GM08714 (cell line): Measurements from ENCODE around the gene KICS2.

Experiments used
- H3K4me3 ChIP-seq: fragments of 200-500 bp; sonication (Bioruptor generic); 2 replicates; pipeline ENCODE4 v1.5.1; 2014; ENCODE audit warnings: mild to moderate bottlenecking, low read length, inconsistent platforms
- ZNF274 ChIP-seq: IDR thresholded peaks from 2 replicates; pipeline ENCODE4 v1.6.1; 2012; ENCODE audit warnings: mild to moderate bottlenecking, low read depth, low read length

Gene KICS2

DNA sequence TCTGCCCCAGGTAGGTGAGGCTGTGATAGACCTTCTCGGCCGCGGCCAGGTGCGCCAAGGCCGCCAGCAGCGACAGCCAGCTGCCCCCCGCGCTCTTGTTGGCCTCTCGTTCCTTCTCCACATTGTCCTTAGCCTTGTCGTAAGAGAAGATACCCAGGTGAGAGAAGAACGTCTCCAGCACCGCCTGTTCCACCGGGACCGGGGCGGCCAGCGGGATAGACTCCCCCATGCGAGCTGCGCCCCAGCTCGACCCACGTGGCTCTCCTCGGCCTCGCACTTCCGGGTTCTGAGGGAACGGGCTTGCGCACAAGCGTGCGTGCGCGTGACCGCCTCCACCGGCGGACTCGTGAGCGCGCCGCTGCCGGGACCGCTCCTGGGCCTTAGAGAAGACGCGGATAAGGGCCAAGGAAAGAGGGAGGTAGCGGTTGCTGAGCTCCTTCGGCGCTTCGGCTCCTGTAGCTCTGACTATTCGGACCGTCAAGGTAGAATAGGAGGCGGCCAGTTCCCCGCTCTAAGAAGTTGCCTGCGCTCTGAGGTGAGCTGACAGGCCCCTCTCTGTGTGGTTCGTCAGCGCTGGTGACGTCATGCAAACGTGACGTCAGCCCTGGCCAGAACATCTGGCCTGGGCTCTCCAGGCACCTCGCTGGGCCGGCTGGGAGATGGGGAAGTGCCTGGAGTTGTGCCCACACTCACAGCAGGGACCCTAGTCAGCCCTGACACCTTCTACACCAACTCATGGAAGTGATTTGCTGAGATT lies at the start of gene KICS2:
KICS2 (minus strand) TSS at position 288 of the 757 bp plus-strand sequence; CDS start at position 229, 59 bp downstream.
- peak within 1 kb of the TSS; percentile 80 for H3K4me3 ChIP-seq
- no peak for TF ChIP-seq ZNF274

DNA sequence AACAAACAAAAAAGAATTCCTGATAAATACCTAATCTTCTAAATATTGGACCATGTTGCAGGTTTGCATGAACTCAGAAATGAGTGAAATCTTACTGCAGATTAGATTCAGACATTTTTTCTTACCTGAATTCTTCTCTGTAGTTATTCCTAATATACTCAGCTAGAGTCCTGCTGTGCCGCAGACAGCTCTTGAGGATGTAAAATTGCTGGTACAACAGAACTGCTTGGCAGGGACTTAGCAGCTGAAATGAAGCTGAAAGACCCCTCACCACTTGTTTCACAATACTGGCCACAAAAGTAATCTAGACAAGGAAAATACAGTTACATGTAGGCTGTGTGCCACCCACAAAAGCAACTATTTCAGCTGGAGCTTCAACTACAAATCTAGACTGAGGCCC lies 48.3 kb upstream of the KICS2 start:
- no peak for TF ChIP-seq ZNF274
- H3K4me3 ChIP-seq, result no peak overlapping the region

DNA sequence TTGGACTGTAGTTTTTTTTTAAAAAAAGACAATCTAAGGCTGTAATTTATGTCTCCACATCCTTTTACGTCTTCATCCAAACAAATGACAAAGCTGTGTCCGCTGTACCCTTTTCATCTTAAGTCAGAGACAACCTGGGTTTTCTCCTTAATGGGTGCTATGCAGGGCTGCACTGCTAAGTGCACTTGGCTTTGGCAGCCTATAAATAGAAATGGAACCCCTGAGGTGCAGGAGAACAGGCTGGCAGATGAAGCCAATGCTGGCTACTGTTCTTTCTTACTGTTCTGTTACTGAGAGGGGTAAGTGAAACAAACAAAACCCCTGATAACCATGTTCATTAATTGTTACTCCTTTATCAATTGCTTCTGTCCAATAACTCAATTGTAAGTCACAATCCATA lies 47.1 kb upstream of the KICS2 start:
- no peak overlapping the region for H3K4me3 ChIP-seq
- TF ChIP-seq ZNF274, result no peak

DNA sequence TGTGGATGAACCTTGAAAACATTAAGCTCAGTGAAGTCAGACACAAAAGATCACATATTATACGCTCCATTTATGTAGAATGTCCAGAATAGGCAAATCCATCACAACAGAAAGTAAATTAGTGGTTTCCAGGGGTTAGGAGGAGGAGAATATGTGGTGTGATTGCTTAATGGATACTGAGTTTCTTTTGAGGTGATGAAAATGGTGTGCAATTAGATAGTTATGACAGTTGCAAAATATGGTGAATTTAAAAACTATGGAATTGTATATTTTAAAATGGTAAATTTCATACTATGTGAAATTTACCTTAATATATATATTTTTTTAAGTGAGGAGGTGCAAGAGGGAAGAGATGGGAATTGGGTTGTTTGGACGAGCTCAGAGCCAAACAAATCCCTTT lies 46.3 kb upstream of the KICS2 start:
- TF ChIP-seq ZNF274, result no peak
- H3K4me3 ChIP-seq, result no peak overlapping the region

DNA sequence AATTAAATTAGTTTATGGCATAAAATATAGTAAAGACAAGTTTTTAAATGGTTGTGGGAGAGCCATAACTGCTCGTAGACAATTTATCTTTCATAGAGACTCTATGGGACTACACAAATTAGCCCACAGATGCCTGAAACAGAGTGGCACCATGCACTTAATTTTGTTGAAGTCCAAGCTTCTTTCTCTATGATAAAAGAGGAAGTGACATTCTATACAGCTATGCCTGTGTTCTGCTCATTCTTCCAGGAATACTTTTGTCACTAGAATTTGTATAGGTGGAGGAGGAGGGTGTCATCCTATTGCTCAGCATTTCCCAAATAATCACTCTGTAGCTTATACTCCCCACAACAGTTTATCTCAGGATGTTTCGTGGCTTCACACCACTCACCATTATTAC lies 43.7 kb upstream of the KICS2 start:
- TF ChIP-seq ZNF274, result no peak
- no peak overlapping the region for H3K4me3 ChIP-seq

DNA sequence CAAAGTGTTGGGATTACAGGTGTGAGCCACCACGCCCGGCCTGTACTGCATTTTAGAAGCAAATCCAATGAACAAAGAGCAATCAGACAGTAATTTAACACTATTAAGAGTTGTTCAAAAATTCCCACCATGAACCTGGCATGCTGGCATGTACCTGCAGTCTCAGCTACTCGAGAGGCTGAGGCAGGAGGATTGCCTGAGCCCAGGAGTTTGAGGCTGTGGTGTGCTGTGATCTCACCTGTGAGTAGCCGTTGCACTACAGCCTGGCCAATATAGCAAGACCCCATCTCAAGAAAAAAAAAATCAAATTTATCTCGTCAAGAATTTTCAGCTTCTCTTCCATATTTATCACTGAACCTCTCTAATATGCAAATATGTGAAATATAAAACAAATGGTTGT lies 39.7 kb upstream of the KICS2 start:
- TF ChIP-seq ZNF274, result no peak
- no peak overlapping the region for H3K4me3 ChIP-seq

DNA sequence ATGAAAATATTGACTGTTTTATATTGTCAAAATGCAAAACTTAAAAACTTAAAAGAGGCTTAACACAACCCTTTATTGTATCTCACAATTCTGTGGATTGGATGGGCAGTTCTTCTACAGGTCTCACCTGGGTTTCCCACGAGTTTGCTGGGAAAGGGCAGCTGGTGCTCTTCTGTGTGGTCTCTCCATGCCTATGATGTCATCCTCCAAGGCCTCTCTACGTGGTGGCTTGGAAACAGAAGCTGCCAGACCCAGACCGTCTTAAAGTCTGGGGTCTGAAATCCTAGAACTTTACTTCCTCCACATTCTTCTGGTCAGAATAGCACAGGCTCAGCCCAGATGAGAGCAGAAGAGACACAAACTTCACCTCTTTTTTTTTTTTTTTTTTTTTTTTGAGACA lies 36.5 kb upstream of the KICS2 start:
- no peak for TF ChIP-seq ZNF274
- H3K4me3 ChIP-seq, result no peak overlapping the region

DNA sequence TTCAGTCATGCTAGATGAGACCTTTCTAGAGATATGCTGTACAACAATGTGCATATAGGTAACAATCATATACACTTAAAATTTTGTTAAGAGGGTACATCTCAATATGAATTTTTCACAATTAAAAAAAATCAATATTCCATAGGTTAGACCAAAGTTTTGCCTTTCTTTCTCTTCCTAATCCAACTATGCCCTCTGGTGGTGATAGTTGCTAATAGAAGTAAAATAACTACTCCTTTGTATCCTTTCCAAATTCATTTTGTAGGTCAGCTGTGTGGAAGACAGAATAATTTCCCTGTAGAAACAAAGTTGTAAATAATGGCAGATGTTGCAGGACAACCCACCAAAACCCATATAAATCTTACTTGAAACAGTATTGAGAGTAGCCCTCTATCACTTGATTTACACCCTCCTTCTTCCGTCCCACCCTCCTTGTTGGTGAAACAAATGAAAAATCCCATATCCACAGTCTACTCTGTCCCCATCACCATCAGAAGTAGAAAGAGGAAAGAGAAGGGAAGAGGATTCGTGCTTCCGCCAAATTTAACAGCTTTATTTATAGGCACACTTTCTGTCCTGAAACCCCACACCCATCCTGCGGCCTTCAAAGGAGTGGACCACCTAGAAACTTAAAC lies 34.2 kb upstream of the KICS2 start:
- no peak for TF ChIP-seq ZNF274
- no peak overlapping the region for H3K4me3 ChIP-seq

DNA sequence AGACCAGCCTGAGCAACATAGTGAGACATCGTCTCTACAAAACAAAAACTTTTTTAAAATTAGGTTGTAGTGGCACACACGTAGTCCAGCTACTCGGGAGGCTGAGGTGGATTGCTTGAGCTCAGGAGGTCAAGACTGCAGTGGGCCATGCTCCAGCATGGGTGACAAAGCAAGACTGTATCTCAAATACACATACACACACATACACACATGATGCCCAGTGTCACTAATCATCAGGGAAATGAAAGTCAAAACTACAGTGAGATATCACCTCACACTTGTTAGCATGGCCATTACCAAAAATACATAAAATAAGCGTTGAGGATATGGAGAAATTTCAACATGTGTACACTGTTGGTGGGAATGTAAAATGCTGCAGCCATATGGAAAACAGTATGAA lies 33.2 kb upstream of the KICS2 start:
- H3K4me3 ChIP-seq, result no peak overlapping the region
- TF ChIP-seq ZNF274, result no peak

DNA sequence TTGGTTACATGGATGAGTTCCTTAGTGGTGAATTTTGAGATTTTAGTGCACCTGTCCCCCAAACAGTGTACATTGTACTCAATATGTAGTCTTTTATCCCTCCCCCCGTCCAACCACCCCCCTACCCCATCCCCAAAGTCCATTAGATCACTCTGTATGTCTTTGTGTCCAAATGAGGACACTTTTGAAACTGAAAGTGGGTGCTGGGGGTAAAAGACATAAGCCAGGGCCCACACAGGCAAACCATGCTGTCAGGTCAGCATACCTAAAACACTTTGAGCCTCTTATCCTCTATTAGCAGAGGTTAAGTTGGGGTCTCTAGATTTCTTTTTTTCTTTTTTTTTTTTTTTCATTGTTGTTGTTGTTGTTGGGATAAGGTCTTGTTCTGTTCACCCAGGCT lies 31.3 kb upstream of the KICS2 start:
- no peak for TF ChIP-seq ZNF274
- no peak overlapping the region for H3K4me3 ChIP-seq

DNA sequence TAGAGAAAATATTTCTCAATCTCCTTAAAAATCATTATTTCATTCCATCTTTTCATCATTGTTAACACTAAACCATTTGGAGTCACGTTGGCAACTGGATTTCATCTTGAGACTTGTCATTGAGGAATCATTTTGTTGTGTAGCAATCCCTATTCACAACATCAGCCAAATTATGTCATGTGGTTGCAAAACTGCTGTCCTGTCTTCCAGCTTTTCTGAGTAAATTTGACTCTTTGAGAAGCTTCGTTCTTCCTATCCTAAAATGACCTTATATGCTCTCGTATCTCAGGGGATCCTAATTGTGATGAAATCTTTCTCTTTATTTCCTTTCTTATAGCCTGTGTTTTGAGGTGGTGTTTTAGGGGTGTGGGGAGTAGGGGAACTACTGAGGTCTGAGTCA lies 30.6 kb upstream of the KICS2 start:
- no peak for TF ChIP-seq ZNF274
- no peak overlapping the region for H3K4me3 ChIP-seq

DNA sequence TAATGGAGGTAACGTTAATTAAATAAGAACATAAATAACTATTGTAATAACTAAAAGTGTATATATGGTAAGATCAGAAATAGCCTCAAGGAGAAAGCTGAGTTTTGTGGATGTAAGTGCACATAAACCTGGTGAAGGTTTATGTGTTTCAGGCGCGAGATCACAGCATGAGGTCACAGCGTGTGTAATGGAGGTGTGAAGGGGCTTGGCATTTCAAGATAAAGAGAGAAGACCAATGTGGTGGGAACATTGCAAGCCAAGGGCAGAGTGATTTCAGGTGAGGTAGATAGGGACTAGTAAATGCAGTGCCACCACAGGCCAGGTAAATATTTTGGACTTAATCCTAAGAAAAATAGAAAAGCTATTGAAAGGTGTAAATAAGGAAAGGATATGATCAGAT lies 21.7 kb upstream of the KICS2 start:
- no peak overlapping the region for H3K4me3 ChIP-seq
- TF ChIP-seq ZNF274, result no peak

DNA sequence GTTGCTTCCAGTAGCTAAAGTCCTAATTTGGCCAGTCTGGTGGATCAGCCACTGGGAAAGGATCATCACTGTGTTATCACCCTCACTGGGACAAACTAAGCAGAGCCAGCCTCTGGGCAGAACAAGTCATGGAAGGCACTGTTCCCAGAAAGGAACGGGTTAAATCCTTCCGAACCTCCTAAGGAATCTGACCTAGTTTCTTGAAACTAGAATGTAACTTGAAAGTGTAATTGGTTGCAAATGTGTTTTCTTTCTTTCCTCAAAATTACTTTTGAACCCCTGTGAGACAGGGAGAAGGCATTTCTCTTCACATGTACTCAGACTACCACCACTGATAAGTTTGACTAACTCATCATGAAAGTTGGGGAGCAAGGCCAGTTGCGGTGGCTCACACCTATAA lies 18.7 kb upstream of the KICS2 start:
- no peak for TF ChIP-seq ZNF274
- H3K4me3 ChIP-seq, result no peak overlapping the region

DNA sequence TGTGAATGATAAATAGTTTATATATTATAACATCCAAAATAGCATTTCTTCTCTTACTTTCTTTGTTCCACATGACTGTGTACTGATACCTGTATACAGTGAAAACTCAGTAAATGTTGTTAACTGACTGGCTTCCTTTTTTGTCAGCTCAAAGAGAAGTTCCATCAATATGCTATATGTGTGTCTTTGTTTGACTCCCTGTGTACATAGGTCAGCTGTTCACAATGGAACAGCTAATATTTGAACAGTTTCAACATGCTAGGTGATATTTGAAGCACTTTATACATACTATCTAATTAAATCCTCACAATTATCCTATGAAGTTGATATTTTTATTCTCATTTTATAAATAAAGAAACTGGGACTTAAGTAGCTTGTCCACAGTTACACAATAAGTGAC lies 15.3 kb upstream of the KICS2 start:
- no peak overlapping the region for H3K4me3 ChIP-seq
- TF ChIP-seq ZNF274, result no peak

DNA sequence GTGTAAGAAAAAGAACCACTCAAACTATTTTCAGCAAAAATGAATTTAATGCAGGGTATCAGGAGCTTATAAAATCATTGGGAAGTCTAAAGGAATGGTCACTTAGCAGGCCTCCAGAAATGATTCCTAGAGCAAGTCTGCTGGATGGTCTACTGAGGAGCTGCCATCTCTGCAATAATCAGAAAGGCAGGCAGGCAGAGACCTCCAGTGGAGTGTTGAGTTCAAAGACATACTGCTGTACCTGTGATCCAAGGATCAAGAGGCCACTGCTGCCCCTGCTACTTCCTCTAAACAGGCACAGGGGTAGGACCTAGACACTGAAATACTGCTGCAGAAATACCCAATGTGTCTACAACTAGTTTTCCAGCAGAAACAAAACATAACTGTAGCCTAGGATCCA lies 14.5 kb upstream of the KICS2 start:
- no peak overlapping the region for H3K4me3 ChIP-seq
- TF ChIP-seq ZNF274, result no peak

DNA sequence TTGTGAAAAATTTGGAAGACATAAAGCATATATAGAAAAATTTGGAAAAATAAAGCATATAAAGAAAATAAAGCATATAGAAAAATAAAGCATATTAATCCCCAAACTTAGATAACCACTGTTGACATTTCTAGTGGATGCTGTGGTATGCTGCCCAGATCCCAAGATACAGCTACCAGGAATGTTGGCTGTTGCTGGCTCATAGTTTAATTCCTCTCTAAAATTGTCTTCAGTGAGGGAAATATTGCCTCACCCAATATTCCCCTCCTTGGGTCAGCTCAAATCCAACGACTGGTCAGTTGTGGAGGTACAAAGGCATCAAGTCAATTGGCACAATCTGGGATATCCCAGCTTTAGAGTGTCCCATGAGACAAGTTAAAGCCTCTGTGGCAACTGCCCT lies 10.1 kb upstream of the KICS2 start:
- no peak for TF ChIP-seq ZNF274
- H3K4me3 ChIP-seq, result no peak overlapping the region

DNA sequence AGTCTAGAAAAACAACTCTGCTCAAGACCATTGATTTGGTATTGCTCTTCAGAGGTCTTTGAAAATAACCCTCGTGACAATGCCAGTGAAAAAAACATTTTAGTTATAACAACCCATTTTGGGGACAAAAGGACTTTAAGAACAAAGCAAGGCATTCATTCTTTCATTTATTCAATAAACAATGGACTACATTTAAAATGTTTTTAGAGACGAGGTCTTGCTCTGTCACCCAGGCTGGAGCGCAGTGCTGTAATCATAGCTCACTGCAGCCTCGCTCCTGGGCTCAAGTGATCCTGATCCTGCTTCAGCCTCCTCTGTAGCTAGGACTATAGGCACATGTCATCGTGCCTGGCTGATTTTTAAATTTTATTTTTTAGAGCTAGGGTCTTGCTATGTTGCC lies 7.7 kb upstream of the KICS2 start:
- no peak for TF ChIP-seq ZNF274
- no peak overlapping the region for H3K4me3 ChIP-seq
